ENCODE data around the gene ZCCHC18. TPM values are rescaled to one million over a fixed set of nuclear protein-coding genes. Genes with fewer than 3 reads are reported as not detected.

The ZCCHC18 gene
- total and polyA plus RNA-seq, 9 of the 15 experiments (the other 6 are each of a cell fraction or from before 2014, with no cell fraction given): not detected

DNA sequence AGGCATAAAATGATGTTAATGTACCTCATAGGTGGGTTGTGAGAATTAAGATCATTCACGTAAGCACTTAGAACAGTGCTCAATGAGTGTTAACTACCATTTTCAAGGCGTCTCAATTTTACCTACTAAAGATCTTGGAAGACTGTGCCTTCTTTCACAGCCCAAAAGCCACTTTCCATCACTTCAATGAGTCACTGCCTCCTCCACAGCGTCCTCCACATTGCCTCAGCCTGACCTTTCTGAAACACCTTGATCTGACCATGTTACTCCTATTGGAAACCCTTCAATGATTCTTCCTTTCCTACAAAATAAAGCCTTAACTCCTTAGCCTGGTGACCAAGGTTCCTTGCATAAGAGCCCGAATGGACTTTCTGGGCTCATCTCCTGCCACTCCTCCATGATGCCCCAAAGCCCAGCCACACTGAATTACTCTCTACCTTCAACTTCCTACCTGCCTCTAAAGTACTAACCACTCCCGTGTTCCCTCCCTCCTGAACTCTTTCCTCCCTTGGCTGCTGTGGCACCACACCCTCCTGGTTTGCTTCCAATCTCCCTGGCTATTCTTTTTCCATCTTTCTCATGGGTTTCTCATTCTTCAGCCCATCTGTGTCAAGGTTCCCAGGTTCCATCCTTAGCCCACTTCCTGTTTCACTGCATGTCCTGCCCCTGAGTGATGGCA is 22.4 kb downstream of the ZCCHC18 start (continued):
- no peak for TF ChIP-seq DMBX1 (CRISPR knock-in tag; IDR thresholded peaks at IDR 0.05; ENCODE audit: borderline replicate concordance)
- no peak for TF ChIP-seq ZNF274 (IDR thresholded peaks at IDR 0.05; ENCODE audit: borderline replicate concordance, low read depth, low read length)
- TF ChIP-seq ZNF77 (CRISPR knock-in tag; IDR thresholded peaks at IDR 0.05): no peak
- TF ChIP-seq MBD2 (IDR thresholded peaks at IDR 0.05; ENCODE audit: borderline replicate concordance, low read depth): no peak
- TF ChIP-seq, protein P1, sequence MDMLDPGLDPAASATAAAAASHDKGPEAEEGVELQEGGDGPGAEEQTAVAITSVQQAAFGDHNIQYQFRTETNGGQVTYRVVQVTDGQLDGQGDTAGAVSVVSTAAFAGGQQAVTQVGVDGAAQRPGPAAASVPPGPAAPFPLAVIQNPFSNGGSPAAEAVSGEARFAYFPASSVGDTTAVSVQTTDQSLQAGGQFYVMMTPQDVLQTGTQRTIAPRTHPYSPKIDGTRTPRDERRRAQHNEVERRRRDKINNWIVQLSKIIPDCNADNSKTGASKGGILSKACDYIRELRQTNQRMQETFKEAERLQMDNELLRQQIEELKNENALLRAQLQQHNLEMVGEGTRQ (CRISPR knock-in tag; IDR thresholded peaks at IDR 0.05): no peak
- no peak for TF ChIP-seq ZFP30 (CRISPR knock-in tag; IDR thresholded peaks at IDR 0.05; ENCODE audit: borderline replicate concordance)
- no peak for TF ChIP-seq DIDO1 (tag; IDR thresholded peaks at IDR 0.05; ENCODE audit: low read depth)
- TF ChIP-seq MTA1 (IDR thresholded peaks at IDR 0.05; ENCODE audit: borderline replicate concordance): no peak
- no peak for TF ChIP-seq RNF2 (IDR thresholded peaks at IDR 0.05)
- TF ChIP-seq POLR2A (conservative IDR thresholded peaks at IDR 0.05): no peak
- TF ChIP-seq, protein P2, sequence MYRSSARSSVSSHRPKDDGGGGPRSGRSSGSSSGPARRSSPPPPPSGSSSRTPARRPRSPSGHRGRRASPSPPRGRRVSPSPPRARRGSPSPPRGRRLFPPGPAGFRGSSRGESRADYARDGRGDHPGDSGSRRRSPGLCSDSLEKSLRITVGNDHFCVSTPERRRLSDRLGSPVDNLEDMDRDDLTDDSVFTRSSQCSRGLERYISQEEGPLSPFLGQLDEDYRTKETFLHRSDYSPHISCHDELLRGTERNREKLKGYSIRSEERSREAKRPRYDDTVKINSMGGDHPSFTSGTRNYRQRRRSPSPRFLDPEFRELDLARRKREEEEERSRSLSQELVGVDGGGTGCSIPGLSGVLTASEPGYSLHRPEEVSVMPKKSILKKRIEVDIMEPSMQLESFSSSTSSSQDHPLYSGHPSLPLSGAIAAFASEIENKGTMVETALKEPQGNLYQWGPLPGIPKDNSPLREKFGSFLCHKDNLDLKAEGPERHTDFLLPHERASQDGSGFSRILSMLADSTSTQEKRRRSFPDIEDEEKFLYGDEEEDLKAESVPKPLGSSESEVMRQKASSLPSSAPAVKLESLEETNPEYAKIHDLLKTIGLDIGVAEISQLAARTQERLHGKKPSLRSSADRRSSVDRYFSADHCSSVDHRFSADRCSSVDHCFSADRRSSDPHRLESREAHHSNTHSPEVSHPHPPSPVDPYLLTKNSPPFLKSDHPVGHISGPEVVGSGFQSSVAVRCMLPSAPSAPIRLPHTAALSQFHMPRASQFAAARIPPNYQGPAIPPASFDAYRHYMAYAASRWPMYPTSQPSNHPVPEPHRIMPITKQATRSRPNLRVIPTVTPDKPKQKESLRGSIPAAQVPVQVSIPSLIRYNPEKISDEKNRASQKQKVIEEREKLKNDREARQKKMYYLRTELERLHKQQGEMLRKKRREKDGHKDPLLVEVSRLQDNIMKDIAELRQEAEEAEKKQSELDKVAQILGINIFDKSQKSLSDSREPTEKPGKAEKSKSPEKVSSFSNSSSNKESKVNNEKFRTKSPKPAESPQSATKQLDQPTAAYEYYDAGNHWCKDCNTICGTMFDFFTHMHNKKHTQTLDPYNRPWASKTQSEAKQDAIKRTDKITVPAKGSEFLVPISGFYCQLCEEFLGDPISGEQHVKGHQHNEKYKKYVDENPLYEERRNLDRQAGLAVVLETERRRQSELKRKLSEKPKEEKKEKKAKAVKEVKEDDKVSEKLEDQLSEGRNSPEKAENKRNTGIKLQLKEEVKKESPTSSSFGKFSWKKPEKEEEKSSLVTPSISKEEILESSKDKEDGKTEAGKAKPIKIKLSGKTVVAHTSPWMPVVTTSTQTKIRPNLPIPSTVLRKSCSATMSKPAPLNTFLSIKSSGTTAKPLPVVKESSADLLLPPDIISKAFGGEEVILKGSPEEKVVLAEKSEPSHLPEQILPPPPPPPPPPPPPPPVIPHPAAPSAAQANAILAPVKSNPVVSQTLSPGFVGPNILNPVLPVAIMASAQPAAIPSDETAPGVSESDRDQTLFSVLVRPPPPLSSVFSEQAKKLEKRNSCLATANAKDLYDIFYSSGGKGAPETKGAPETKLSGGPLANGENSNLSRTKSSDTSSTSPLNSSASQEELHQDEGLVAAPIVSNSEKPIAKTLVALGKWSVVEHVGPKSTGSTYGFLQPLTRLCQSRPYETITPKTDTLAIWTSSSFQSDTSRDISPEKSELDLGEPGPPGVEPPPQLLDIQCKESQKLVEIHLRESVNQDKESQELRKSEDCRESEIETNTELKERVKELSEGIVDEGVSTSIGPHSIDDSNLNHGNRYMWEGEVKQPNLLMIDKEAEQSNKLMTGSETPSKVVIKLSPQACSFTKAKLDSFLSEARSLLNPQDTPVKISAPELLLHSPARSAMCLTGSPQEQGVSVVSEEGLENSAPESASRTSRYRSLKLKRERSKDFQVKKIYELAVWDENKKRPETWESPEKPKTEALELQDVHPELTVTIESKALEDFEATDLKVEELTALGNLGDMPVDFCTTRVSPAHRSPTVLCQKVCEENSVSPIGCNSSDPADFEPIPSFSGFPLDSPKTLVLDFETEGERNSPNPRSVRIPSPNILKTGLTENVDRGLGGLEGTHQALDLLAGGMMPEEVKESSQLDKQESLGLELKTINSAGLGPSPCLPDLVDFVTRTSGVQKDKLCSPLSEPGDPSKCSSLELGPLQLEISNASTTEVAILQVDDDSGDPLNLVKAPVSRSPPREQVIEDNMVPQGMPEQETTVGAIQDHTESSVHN (IDR thresholded peaks at IDR 0.05; ENCODE audit: borderline replicate concordance in 1 of 2, low read depth in 1 of 2): no peak
- TF ChIP-seq ATF7 (IDR thresholded peaks at IDR 0.05): no peak
